Measurements from ENCODE around the gene FOS. TPM values are rescaled to one million over a fixed set of nuclear protein-coding genes. Genes with fewer than 3 reads are reported as not detected.

Gene FOS
- total and polyA plus RNA-seq, 2 of the 13 experiments (the other 11 are each of a cell fraction or from before 2014, with no cell fraction given): 15.9 to 24.2 TPM

- TF ChIP-seq ZNF781 (CRISPR knock-in tag; IDR thresholded peaks at IDR 0.05; ENCODE audit: borderline replicate concordance, not compliant biosample characterization) (peak; percentile 9), GFI1 (CRISPR knock-in tag; IDR thresholded peaks at IDR 0.05; ENCODE audit: borderline replicate concordance) (0 out of 2 replicates have a peak, but pooled peaks have one; percentile 0), ZFP41 (CRISPR knock-in tag; IDR thresholded peaks at IDR 0.05; ENCODE audit: borderline replicate concordance) (no peak), PBX2 (CRISPR knock-in tag; IDR thresholded peaks at IDR 0.05) (no peak)
Observed at GRCh38 chr14:75277815-75278421, 710 bp upstream of the FOS start (continued).

- Histone ChIP-seq H3K4me1 (ENCODE audit: insufficient read depth, low read length) (peaks cover 59% of the 10 kb centered on the region), H3K27me3 (ENCODE audit: control insufficient read depth in 1 of 2, insufficient read depth in 2 of 2, low read length in 2 of 2) (peaks cover 1 to 23% of the 10 kb centered on the region in 2 experiments; a peak in 3 of 5 replicates), H3K9me3 (ENCODE audit: low read length) (no peaks in the 10 kb centered on the region), H3K4me2 (ENCODE audit: low read depth, low read length) (peak overlapping the region; percentile 100), H3K36me3 (replicated peaks in 1 of 2; ENCODE audit: control insufficient read depth in 1 of 2, insufficient read depth in 2 of 2, low read length in 2 of 2) (peaks cover 3 to 14% of the 10 kb centered on the region in 2 experiments; a peak in 4 of 5 replicates), H3K9ac (ENCODE audit: insufficient read depth, low read depth, low read length) (peak overlapping the region; percentile 97), H4K20me1 (ENCODE audit: insufficient read depth, low read length) (peaks cover 11% of the 10 kb centered on the region; the same call in 1 of the 2 replicates), H3K27ac (ENCODE audit: extremely low read length, insufficient read depth, low read length) (peak overlapping the region; percentile 87), H2AFZ (ENCODE audit: low read length) (no peak overlapping the region), H3K4me3 (replicated peaks in 1 of 3; ENCODE audit: insufficient read depth in 1 of 3, low read depth in 2 of 3, low read length in 3 of 3) (peak overlapping the region; percentile 74 to 96 (median 84)), H3K79me2 (ENCODE audit: insufficient read depth, low read length) (no peaks in the 10 kb centered on the region)
- ATAC-seq: peak; percentile 1; the same call in 2 of the 3 replicates
- in situ Hi-C loops (cut with HindIII; ENCODE audit: extremely low pct_ligation_motif_present, low pct_unique_long_range_greater_than_20kb) (no loop called here), intact Hi-C loops (cut with micrococcal nuclease; ENCODE audit: unreplicated experiment) (no loop called here)
- no peak for FAIRE-seq
- ChIA-PET CTCF (ENCODE audit: low intra/inter-chr PET ratio, low total read pairs) (no interaction called here), POLR2A (interaction anchor here (1.0 to 1.5 kb wide), 6 partner anchors 8 to 381 kb away, joined by 3 to 10 read pairs (median 4); partner anchors contain the start of gene ERG28)
- no TSS peak for BruUV-seq (replicated peaks)
- 52% methylated on average over 19 of the region's 38 CpGs for WGBS (ENCODE audit: low lambda C conversion rate)
- DNase-seq (ENCODE audit: low spot score): no peak
- TF ChIP-seq BCLAF1 (IDR thresholded peaks at IDR 0.05) (no peak), NKX3-1 (CRISPR knock-in tag; IDR thresholded peaks at IDR 0.05) (no peak), MNT (IDR thresholded peaks at IDR 0.05) (no peak), PRDM15 (CRISPR knock-in tag; IDR thresholded peaks at IDR 0.05) (no peak), ZNF788 (CRISPR knock-in tag; IDR thresholded peaks at IDR 0.05; ENCODE audit: borderline replicate concordance) (no peak)
Observed at GRCh38 chr14:75279153-75279762, 630 bp downstream of the FOS start.
